KOPT-K1 (cell line): ENCODE measurements around the gene U2AF2.

Experiments used
- H3K27ac ChIP-seq: fragments of 200-600 bp; sonication (generic); 2 replicates; pipeline ENCODE4 v1.5.1; 2016; ENCODE audit warnings: antibody characterized with exemption, mild to moderate bottlenecking, low read depth, low read length; ENCODE audit not compliant: poor library complexity, severe bottlenecking
- H3K36me3 ChIP-seq: fragments of 200-600 bp; sonication (generic); 2 replicates; pipeline ENCODE4 v1.5.1; 2017; ENCODE audit warnings: antibody characterized with exemption, mild to moderate bottlenecking, low read length, moderate library complexity; ENCODE audit not compliant: insufficient read depth
- H3K9me3 ChIP-seq: fragments of 200-600 bp; sonication (generic); 2 replicates; pipeline ENCODE4 v1.5.1; 2017; ENCODE audit warnings: antibody characterized with exemption, low read length, mild to moderate bottlenecking; ENCODE audit not compliant: insufficient read depth, poor library complexity, severe bottlenecking

The U2AF2 gene

GRCh38 chr19:55633861-55634260 is 21.0 kb upstream of the U2AF2 start:
- Histone ChIP-seq H3K36me3 (no peaks in the 10 kb centered on the region), H3K9me3 (no peaks in the 10 kb centered on the region), H3K27ac (no peak overlapping the region)

- no peaks in the 10 kb centered on the region for H3K9me3 ChIP-seq
- no peaks in the 10 kb centered on the region for H3K36me3 ChIP-seq
- peak overlapping the region; percentile 83 for H3K27ac ChIP-seq
Observed at GRCh38 chr19:55635334-55635717, 19.5 kb upstream of the U2AF2 start.

GRCh38 chr19:55635856-55636440 is 18.9 kb upstream of the U2AF2 start:
- Histone ChIP-seq H3K27ac (peak overlapping the region; percentile 83), H3K36me3 (no peaks in the 10 kb centered on the region), H3K9me3 (no peaks in the 10 kb centered on the region)

- H3K27ac ChIP-seq, result no peak overlapping the region
- no peaks in the 10 kb centered on the region for H3K9me3 ChIP-seq
- no peaks in the 10 kb centered on the region for H3K36me3 ChIP-seq
Observed at GRCh38 chr19:55636723-55637122, 18.1 kb upstream of the U2AF2 start.

GRCh38 chr19:55637534-55637933 is 17.3 kb upstream of the U2AF2 start:
- Histone ChIP-seq H3K27ac (no peak overlapping the region), H3K36me3 (no peaks in the 10 kb centered on the region), H3K9me3 (no peaks in the 10 kb centered on the region)

- H3K36me3 ChIP-seq, result no peaks in the 10 kb centered on the region
- no peak overlapping the region for H3K27ac ChIP-seq
- H3K9me3 ChIP-seq, result no peaks in the 10 kb centered on the region
Observed at GRCh38 chr19:55638864-55639359, 15.9 kb upstream of the U2AF2 start.

GRCh38 chr19:55640043-55640576 is 14.7 kb upstream of the U2AF2 start:
- Histone ChIP-seq H3K36me3 (peaks cover 7% of the 10 kb centered on the region), H3K9me3 (no peaks in the 10 kb centered on the region), H3K27ac (peak overlapping the region; percentile 72)

- Histone ChIP-seq H3K27ac (peak within 1 kb of the TSS; percentile 72), H3K9me3 (no peaks in the 10 kb centered on the region), H3K36me3 (peaks cover 14% of the 10 kb centered on the region)
Observed at GRCh38 chr19:55640577-55641425, 14.0 kb upstream of the U2AF2 start, which contains the start of gene ZNF580. ZNF580 (plus strand) TSS chr19:55641002; CDS start chr19:55642509, 1,507 bp downstream.

- H3K27ac ChIP-seq, result peak overlapping the region; percentile 72
- peaks cover 19% of the 10 kb centered on the region for H3K36me3 ChIP-seq
- H3K9me3 ChIP-seq, result no peaks in the 10 kb centered on the region
Observed at GRCh38 chr19:55641426-55642152, 13.2 kb upstream of the U2AF2 start.

- H3K27ac ChIP-seq, result peak overlapping the region; percentile 72
- H3K36me3 ChIP-seq, result peaks cover 19% of the 10 kb centered on the region
- no peaks in the 10 kb centered on the region for H3K9me3 ChIP-seq
Observed at GRCh38 chr19:55642153-55643002, 12.5 kb upstream of the U2AF2 start.

GRCh38 chr19:55643003-55643886 is 11.6 kb upstream of the U2AF2 start, which contains the start of gene ZNF581:
ZNF581 (plus strand) TSS chr19:55643649; CDS start chr19:55644572, 923 bp downstream.
- peak within 1 kb of the TSS; percentile 72 for H3K27ac ChIP-seq
- peaks cover 19% of the 10 kb centered on the region for H3K36me3 ChIP-seq
- H3K9me3 ChIP-seq, result no peaks in the 10 kb centered on the region

- H3K36me3 ChIP-seq, result peaks cover 19% of the 10 kb centered on the region
Observed at GRCh38 chr19:55643887-55644176, 11.0 kb upstream of the U2AF2 start.

GRCh38 chr19:55644191-55644833 is 10.5 kb upstream of the U2AF2 start:
- Histone ChIP-seq H3K36me3 (peaks cover 19% of the 10 kb centered on the region), H3K27ac (peak overlapping the region; percentile 72), H3K9me3 (no peaks in the 10 kb centered on the region)

More at GRCh38 chr19:55643887-55644176, 11.0 kb upstream of the U2AF2 start:
- H3K9me3 ChIP-seq, result no peaks in the 10 kb centered on the region
- peak overlapping the region; percentile 72 for H3K27ac ChIP-seq
